K562 (cell line): ENCODE data around the gene MACROD2. TPM values are rescaled to one million over a fixed set of nuclear protein-coding genes. Genes with fewer than 3 reads are reported as not detected.

Experiments
- ATAC-seq: fragments of 200-7000 bp; cut with Tn5 transposase; 3 replicates; pipeline ENCODE4 v1.9.1; 2020; ENCODE audit warnings: moderate library complexity
- BruUV-seq: library from RNA; stranded (reverse); fragments of 400-500 nt; replicated peaks from 2 replicates; lab custom pipeline; 2021; lab: Mats Ljungman, UMichigan
- CTCF ChIA-PET: fragments of 300-600 bp; formaldehyde crosslinking; extraction: SDS; loops from one replicate; lab custom pipeline; 2021; ENCODE audit warnings: low intra/inter-chr PET ratio; lab: Yijun Ruan, JAX
- POLR2A ChIA-PET: fragments of 300-600, 350-650 bp; sonication (Branson Sonifier 250); formaldehyde crosslinking; extraction: SDS; loops from one replicate; lab custom pipeline; 2021; ENCODE audit warnings: antibody characterized with exemption, inconsistent platforms; lab: Yijun Ruan, JAX
- DNase-seq, 4 experiments: peaks; one replicate each; pipeline versions ENCODE4 v3.0.0 to v3.0.0-alpha.2; 2011 to 2018; ENCODE audit warnings: low spot score in 3 of 4, mixed read lengths in 3 of 4; ENCODE audit errors: extremely low read depth in 1 of 4
- FAIRE-seq: peaks from 2 replicates; lab custom pipeline; 2011; peaks lifted over from hg19 to GRCh38; lab: Jason Lieb, UNC
- H2AFZ ChIP-seq: 2 replicates; pipeline ENCODE4 v1.6.0; 2011; ENCODE audit warnings: low read depth, low read length, control low read depth, inconsistent platforms
- H3K27ac ChIP-seq: fragments of 200-600 bp; 3 replicates; pipeline ENCODE4 v1.8.0; 2011; ENCODE audit warnings: low read depth, mild to moderate bottlenecking, control low read depth, inconsistent platforms, low read length, moderate library complexity, mixed read lengths; ENCODE audit errors: extremely low read depth
- H3K27me3 ChIP-seq, 2 experiments: fragments of 300-600 bp in 1 of 2; 2 replicates in 1 of 2; 3 replicates in 1 of 2; pipeline versions ENCODE4 v1.6.0 to v1.8.0; 2011; ENCODE audit warnings: inconsistent platforms in 2 of 2, low read length in 2 of 2, mild to moderate bottlenecking in 1 of 2, mixed read lengths in 1 of 2, moderate library complexity in 1 of 2; ENCODE audit not compliant: control insufficient read depth in 2 of 2, insufficient read depth in 2 of 2
- H3K36me3 ChIP-seq: fragments of 300-600 bp; 3 replicates; pipeline ENCODE4 v1.8.0; 2011; ENCODE audit warnings: mild to moderate bottlenecking, low read length, inconsistent platforms; ENCODE audit not compliant: control insufficient read depth, insufficient read depth
- H3K4me1 ChIP-seq, 2 experiments: fragments of 200-600 bp in 1 of 2; replicated peaks in 1 of 2; 2 replicates in 1 of 2; 3 replicates in 1 of 2; pipeline versions ENCODE4 v1.5.1 to v1.8.0; 2011; ENCODE audit warnings: inconsistent platforms in 2 of 2, low read length in 2 of 2, mild to moderate bottlenecking in 1 of 2, mixed read lengths in 1 of 2, moderate library complexity in 1 of 2; ENCODE audit not compliant: control insufficient read depth in 2 of 2, insufficient read depth in 2 of 2
- H3K4me2 ChIP-seq: 2 replicates; pipeline ENCODE4 v1.6.1; 2011; ENCODE audit warnings: low read length, control low read depth, inconsistent platforms, mixed read lengths; ENCODE audit not compliant: insufficient read depth
- H3K4me3 ChIP-seq: fragments of 200-600 bp; sonication (generic), shearing (Covaris generic); 2 replicates; pipeline ENCODE4 v1.5.1; 2016; ENCODE audit warnings: control low read depth, inconsistent platforms
- H3K79me2 ChIP-seq: fragments of 200-600 bp; 3 replicates; pipeline ENCODE4 v1.8.0; 2011; ENCODE audit warnings: low read length, inconsistent platforms; ENCODE audit not compliant: control insufficient read depth, insufficient read depth
- H3K9ac ChIP-seq, 2 experiments: 2 replicates each; pipeline versions ENCODE4 v1.6.0 to v1.6.1; 2011; ENCODE audit warnings: low read depth in 2 of 2, low read length in 2 of 2, control low read depth in 1 of 2, inconsistent platforms in 1 of 2, mild to moderate bottlenecking in 1 of 2, mixed read lengths in 1 of 2; ENCODE audit not compliant: insufficient read depth in 1 of 2
- H3K9me1 ChIP-seq: one replicate; pipeline ENCODE4 v1.6.0; 2011; ENCODE audit warnings: inconsistent platforms, mild to moderate bottlenecking, low read length, moderate library complexity; ENCODE audit not compliant: control insufficient read depth, insufficient read depth
- H3K9me3 ChIP-seq: replicated peaks from 2 replicates; pipeline ENCODE4 v1.5.1; 2011; ENCODE audit warnings: low read depth, low read length, inconsistent platforms; ENCODE audit not compliant: control insufficient read depth, insufficient read depth
- H4K20me1 ChIP-seq: replicated peaks from 2 replicates; pipeline ENCODE4 v1.6.1; 2011; ENCODE audit warnings: low read length, inconsistent platforms, mixed read lengths; ENCODE audit not compliant: control insufficient read depth, insufficient read depth
- CBFA2T3 ChIP-seq: fragments of 450-650 bp; IDR thresholded peaks from 2 replicates; pipeline ENCODE4 v1.6.1; 2017
- HLTF ChIP-seq: fragments of 450-650 bp; IDR thresholded peaks from 2 replicates; pipeline ENCODE4 v1.6.1; 2016
- NFIC ChIP-seq: fragments of 450-650 bp; IDR thresholded peaks from 2 replicates; pipeline ENCODE4 v1.6.1; 2017; ENCODE audit warnings: mild to moderate bottlenecking, inconsistent platforms
- NR2C2 ChIP-seq, 2 experiments: fragments of 200-800 bp in 1 of 2; sonication (Bioruptor generic) in 1 of 2; sonication (generic) in 1 of 2; formaldehyde crosslinking in 1 of 2; IDR thresholded peaks; 2 replicates each; pipeline versions ENCODE4 v1.6.1 to v1.8.0; 2016 to 2022; ENCODE audit warnings: mild to moderate bottlenecking in 1 of 2, missing compliant biosample characterization in 1 of 2, missing genetic modification characterization in 1 of 2, missing genetic modification reagents in 1 of 2
- OTX1 ChIP-seq: fragments of 450-650 bp; formaldehyde crosslinking; IDR thresholded peaks from 2 replicates; pipeline ENCODE4 v1.4.0; 2022; ENCODE audit warnings: mild to moderate bottlenecking
- PHF20 ChIP-seq: fragments of 450-650 bp; IDR thresholded peaks from 2 replicates; pipeline ENCODE4 v1.6.1; 2018; ENCODE audit not compliant: partially characterized antibody
- YY1 ChIP-seq, 3 experiments: IDR thresholded peaks; 2 replicates each; pipeline ENCODE4 v1.6.1; 2011; ENCODE audit warnings: low read length in 2 of 3, mild to moderate bottlenecking in 2 of 3, moderate library complexity in 2 of 3, borderline replicate concordance in 1 of 3, control low read depth in 1 of 3, low read depth in 1 of 3; ENCODE audit not compliant: insufficient read depth in 3 of 3, insufficient replicate concordance in 2 of 3, control insufficient read depth in 1 of 3, insufficient read length in 1 of 3; ENCODE audit errors: extremely low read depth in 1 of 3
- ZNF436 ChIP-seq: fragments of 250-450, 450-650 bp; sonication (Bioruptor Pico); formaldehyde crosslinking; IDR thresholded peaks from 2 replicates; pipeline ENCODE4 v1.7.0; 2020; ENCODE audit warnings: mild to moderate bottlenecking
- WGBS: fragments of 100-300 bp; shearing (Covaris generic); methylation state at CpG from one replicate; pipeline ENCODE4 v1.1.6; 2016; ENCODE audit warnings: low coverage, mixed read lengths; ENCODE audit not compliant: insufficient coverage; ENCODE audit errors: missing lambda C conversion rate; 5-methylcytosine and 5-hydroxymethylcytosine counted together
- in situ Hi-C: fragments of 300-500 bp; cut with MboI; formaldehyde crosslinking; loops from 4 replicates; pipeline ENCODE4 v1.15.0; 2018; ENCODE audit warnings: inconsistent platforms, mixed read lengths
- intact Hi-C: fragments of 100-400 bp; cut with micrococcal nuclease; formaldehyde crosslinking; loops from 2 replicates; pipeline ENCODE4 v1.14.2; 2022
- polyA plus RNA-seq, 8 experiments: library from polyadenylated mRNA; depleted of rRNA in 4 of 8; stranded (reverse) in 5 of 8; unstranded in 3 of 8; fragments of >200 nt; fragmentation: Nextera tagmentation in 2 of 8; fragmentation: Illumina TruSeq in 1 of 8; extraction: Ambion mirVana in 2 of 8; extraction: Trizol in 1 of 8; gene quantifications; 2 replicates each; pipeline versions ENCODE4 v1.2.1 to v1.2.3, GENCODE V29; 2011 to 2014; ENCODE audit warnings: inconsistent platforms in 1 of 8, missing spikeins in 1 of 8
- total RNA-seq, 7 experiments: library from RNA; depleted of rRNA in 6 of 7; stranded (reverse); fragments of >200 nt in 6 of 7; fragmentation: Illumina TruSeq in 2 of 7; extraction: Trizol in 2 of 7; gene quantifications; 2 replicates each; pipeline versions ENCODE4 v1.2.1 to v1.2.3, GENCODE V29; 2011 to 2021; ENCODE audit warnings: low replicate concordance in 1 of 7
- TF ChIP-seq, protein P1 (sequence below): sonication (generic); formaldehyde crosslinking; IDR thresholded peaks from 2 replicates; pipeline ENCODE4 v1.8.0; 2022; ENCODE audit warnings: missing genetic modification reagents, mild to moderate bottlenecking, moderate library complexity, borderline replicate concordance

The MACROD2 gene
- total and polyA plus RNA-seq, 9 of the 15 experiments (the other 6 are each of a cell fraction or from before 2014, with no cell fraction given) = not detected

DNA sequence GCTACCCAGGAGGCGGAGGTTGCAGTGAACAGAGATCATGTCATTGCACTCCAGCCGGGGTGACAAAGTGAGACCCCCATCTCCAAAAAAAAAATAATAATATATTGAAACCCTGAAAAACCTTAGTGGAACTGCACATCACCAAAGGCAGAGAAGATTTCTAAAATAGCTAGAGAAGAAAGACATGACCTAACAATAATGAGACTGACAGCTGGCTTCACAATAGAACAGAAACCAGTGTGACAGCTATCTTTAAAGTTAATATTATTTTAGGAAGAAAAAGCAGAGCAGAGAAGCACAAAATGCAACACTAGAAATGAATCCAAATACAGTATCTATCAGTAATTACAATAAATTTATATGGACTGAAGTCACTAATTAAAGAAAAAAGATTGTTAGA, 409.2 kb downstream of the MACROD2 start:
- TF ChIP-seq ZNF436 (CRISPR knock-in tag) = no peak
- TF ChIP-seq NFIC = no peak
- no peak for TF ChIP-seq OTX1 (CRISPR knock-in tag)
- no peak for TF ChIP-seq HLTF
- TF ChIP-seq, protein P1, sequence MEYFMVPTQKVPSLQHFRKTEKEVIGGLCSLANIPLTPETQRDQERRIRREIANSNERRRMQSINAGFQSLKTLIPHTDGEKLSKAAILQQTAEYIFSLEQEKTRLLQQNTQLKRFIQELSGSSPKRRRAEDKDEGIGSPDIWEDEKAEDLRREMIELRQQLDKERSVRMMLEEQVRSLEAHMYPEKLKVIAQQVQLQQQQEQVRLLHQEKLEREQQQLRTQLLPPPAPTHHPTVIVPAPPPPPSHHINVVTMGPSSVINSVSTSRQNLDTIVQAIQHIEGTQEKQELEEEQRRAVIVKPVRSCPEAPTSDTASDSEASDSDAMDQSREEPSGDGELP (CRISPR knock-in tag) = no peak
- no peak for TF ChIP-seq NR2C2 (CRISPR knock-in tag; IDR thresholded peaks at IDR 0.05)
- no peak for TF ChIP-seq NR2C2 (tag; IDR thresholded peaks at IDR 0.05)
- no peak for TF ChIP-seq PHF20
- no peak for TF ChIP-seq CBFA2T3
- TF ChIP-seq YY1 (IDR thresholded peaks at IDR 0.05; ENCODE audit: borderline replicate concordance in 1 of 3, control insufficient read depth in 1 of 3, extremely low read depth in 1 of 3, insufficient read depth in 3 of 3, insufficient read length in 1 of 3, insufficient replicate concordance in 2 of 3, low read depth in 1 of 3, low read length in 2 of 3) = no peak
- Histone ChIP-seq H3K79me2 (no peaks in the 10 kb centered on the region), H3K4me3 (no peak overlapping the region), H3K4me2 (no peak overlapping the region), H3K9me1 (no peaks in the 10 kb centered on the region), H3K27me3 (no peaks in the 10 kb centered on the region), H4K20me1 (no peaks in the 10 kb centered on the region), H3K4me1 (no peaks in the 10 kb centered on the region), H3K9ac (no peak overlapping the region), H2AFZ (no peak overlapping the region), H3K9me3 (no peaks in the 10 kb centered on the region), H3K27ac (no peak overlapping the region), H3K36me3 (no peaks in the 10 kb centered on the region)
- POLR2A ChIA-PET = no interaction called here
- FAIRE-seq (no peak), ATAC-seq (no peak), DNase-seq (no peak)
- no TSS peak for BruUV-seq
- intact Hi-C loops (no loop called here), in situ Hi-C loops (no loop called here)
- CTCF ChIA-PET = no interaction called here
- 0% methylated on average over 2 of the region's 2 CpGs for WGBS
